Psoas muscle (tissue), 8 donors: ENCODE data around the gene NPFF. TPM values are rescaled to one million over a fixed set of nuclear protein-coding genes. Genes with fewer than 3 reads are reported as not detected.

Source experiments
- ATAC-seq, 4 donors: fragments of 200-7000 bp; cut with Tn5 transposase; one replicate each; pipeline ENCODE4 v1.9.1; 2020; ENCODE audit warnings: moderate library complexity in 3 of 4, mild to moderate bottlenecking in 2 of 4
- DNase-seq, 2 donors: peaks; one replicate each; pipeline ENCODE4 v3.0.0-alpha.2; 2020
- H3K27ac ChIP-seq: fragments of 200-600 bp; one replicate; pipeline ENCODE4 v1.8.0; 2022
- H3K27me3 ChIP-seq, 3 donors: fragments of 200-600 bp in 1 of 3; one replicate each; pipeline versions ENCODE4 v1.6.1 to v1.8.0; 2013 to 2022; ENCODE audit warnings: low read length in 2 of 3, mild to moderate bottlenecking in 2 of 3, moderate library complexity in 1 of 3; ENCODE audit not compliant: insufficient read depth in 3 of 3
- H3K36me3 ChIP-seq, 2 donors: fragments of 200-600 bp in 1 of 2; one replicate each; pipeline versions ENCODE4 v1.6.1 to v1.8.0; 2013 to 2022; ENCODE audit warnings: low read depth in 1 of 2, mild to moderate bottlenecking in 1 of 2, moderate library complexity in 1 of 2; ENCODE audit not compliant: insufficient read depth in 1 of 2
- H3K4me1 ChIP-seq: fragments of 200-600 bp; one replicate; pipeline ENCODE4 v1.8.0; 2022
- H3K4me3 ChIP-seq: fragments of 200-600 bp; one replicate; pipeline ENCODE4 v1.8.0; 2022; ENCODE audit warnings: mild to moderate bottlenecking
- H3K9me3 ChIP-seq: fragments of 200-600 bp; one replicate; pipeline ENCODE4 v1.8.0; 2022
- CTCF ChIP-seq: fragments of 200-600 bp; IDR thresholded peaks from one replicate; pipeline ENCODE4 v1.8.0; 2022; ENCODE audit warnings: antibody characterized with exemption
- WGBS, 3 donors: extraction: QIAGEN DNeasy Blood & Tissue Kit; methylation state at CpG; one replicate each; pipeline versions ENCODE4 v1.1.6 to v1.1.7; 2013; 5-methylcytosine and 5-hydroxymethylcytosine counted together
- intact Hi-C, 2 donors: fragments of 100-400 bp; cut with DNase I; formaldehyde crosslinking; loops; one replicate each; pipeline versions ENCODE4 v1.11.0 to v1.14.2; 2022
- polyA plus RNA-seq, 3 donors: library from polyadenylated mRNA; stranded (reverse); fragments of 200-250 nt; gene quantifications; one replicate each; pipeline ENCODE4 v1.2.3, GENCODE V29; 2013
- total RNA-seq, 4 donors: library from RNA; stranded (reverse); fragmentation: NEBNext Ultra II Directional in 2 of 4; extraction: Animal tissue kit (Norgen Biotek cat#: 25700) in 2 of 4; gene quantifications; one replicate each; pipeline versions ENCODE4 v1.2.1 to v1.2.4, GENCODE V29; 2021 to 2023
- donor health status: healthy with polysubstance abuse.
- donor health status: DM: no; HTN: no; CAD: no; lungs with moderate emphysema.
- donor health status: Bipolar disorder and iron deficiency.
- donor health status: healthy.
- donor health status: DM: yes; HTN: yes; CAD: no.
- donor health status: DM: no; HTN: no; CAD: no.
- donor health status: DM: no; HTN: no; CAD: no.
- donor health status: DM: yes; HTN: yes; CAD: no.

The NPFF gene
- total and polyA plus RNA-seq, 7 donors, result not detected

GRCh38 chr12:53492830-53493609, 14.3 kb downstream of the NPFF start:
- ATAC-seq, result peak; percentile 94 to 96 (median 94)
- TF ChIP-seq CTCF, result no peak
- peak; percentile 91 to 96 for DNase-seq
- H3K27me3 ChIP-seq, result no peaks in the 10 kb centered on the region
- intact Hi-C loops, result loop anchor here in 1 of 2 donors (5.0 kb wide), 1 partner anchor 36 kb away; no protein-coding TSS in a partner anchor
- H3K4me3 ChIP-seq, result peak overlapping the region; percentile 70
- H3K9me3 ChIP-seq, result no peaks in the 10 kb centered on the region
- WGBS, 3 donors, result 1 to 2% (median 2%) methylated on average over 42 to 52 of the region's 52 CpGs
- peak overlapping the region; percentile 48 for H3K27ac ChIP-seq
- H3K36me3 ChIP-seq, result peaks cover 0 to under 1% of the 10 kb centered on the region in 2 donors
- no peaks in the 10 kb centered on the region for H3K4me1 ChIP-seq

DNA sequence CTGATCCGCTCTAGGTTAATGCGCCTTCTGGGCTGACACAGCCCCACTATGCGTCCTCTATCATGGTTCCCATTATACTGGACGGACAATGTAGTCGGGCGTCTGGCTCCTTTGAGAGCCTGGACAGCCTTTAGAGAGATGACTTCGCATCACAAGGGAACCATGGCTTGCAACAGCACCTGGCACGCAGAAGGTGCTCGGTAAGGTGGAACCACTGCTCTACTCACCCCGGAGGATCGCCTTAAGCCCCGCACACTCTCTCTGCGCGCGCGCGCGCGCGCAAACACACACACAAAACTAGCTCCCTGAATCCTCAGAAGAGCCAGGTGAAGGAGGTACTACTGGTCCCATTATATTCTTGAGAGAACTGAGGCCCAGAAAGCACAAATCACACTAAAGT, 15.1 kb downstream of the NPFF start:
- peak overlapping the region; percentile 70 for H3K4me3 ChIP-seq
- no peaks in the 10 kb centered on the region for H3K4me1 ChIP-seq
- no peak for TF ChIP-seq CTCF
- H3K36me3 ChIP-seq, result peaks cover 0 to 5% of the 10 kb centered on the region in 2 donors
- DNase-seq, result no peak
- 48 to 58% (median 53%) methylated on average over 20 of the region's 20 CpGs for WGBS, 3 donors
- H3K27me3 ChIP-seq, result no peaks in the 10 kb centered on the region
- H3K27ac ChIP-seq, result no peak overlapping the region
- ATAC-seq, result peak in 2 of 4 donors; percentile 10 to 11
- H3K9me3 ChIP-seq, result no peaks in the 10 kb centered on the region
- intact Hi-C loops, result loop anchor here in 1 of 2 donors (5.0 kb wide), 1 partner anchor 35 kb away; no protein-coding TSS in a partner anchor

DNA sequence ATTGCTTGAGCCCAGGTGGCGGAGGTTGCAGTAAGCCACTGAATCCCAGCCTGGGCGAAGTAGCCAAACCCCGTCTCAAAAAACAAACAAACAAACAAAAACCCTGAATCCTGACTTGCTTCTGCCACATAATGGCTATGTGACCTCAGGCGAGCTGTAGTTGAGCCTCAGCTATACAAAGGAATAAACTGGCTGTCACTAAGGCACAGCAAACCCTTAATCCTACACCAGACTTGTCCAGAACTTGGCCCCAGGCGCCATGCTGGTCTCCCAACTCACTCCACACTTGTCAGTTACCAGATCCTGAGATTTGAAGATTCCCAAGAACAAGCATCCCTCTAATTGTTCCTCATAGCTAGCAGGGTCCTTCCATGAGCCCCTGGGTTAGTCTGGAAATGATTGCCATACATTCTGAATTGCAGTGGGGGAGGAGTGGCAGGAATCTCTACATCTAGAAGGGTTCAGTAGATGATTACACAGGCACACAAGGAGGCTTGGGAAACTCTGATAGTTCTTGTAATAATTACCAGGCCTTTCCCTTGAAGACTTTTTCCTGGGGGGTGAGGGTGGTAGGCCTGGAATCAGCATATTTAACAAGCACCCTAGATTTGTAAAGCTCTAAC, 17.9 kb downstream of the NPFF start:
- H3K4me1 ChIP-seq, result no peaks in the 10 kb centered on the region
- no peaks in the 10 kb centered on the region for H3K27me3 ChIP-seq
- no peak overlapping the region for H3K27ac ChIP-seq
- no peaks in the 10 kb centered on the region for H3K9me3 ChIP-seq
- DNase-seq, result no peak
- WGBS, 3 donors, result 95 to 98% (median 96%) methylated on average over 5 of the region's 5 CpGs
- H3K4me3 ChIP-seq, result no peak overlapping the region
- ATAC-seq, result no peak
- peaks cover 0 to 25% of the 10 kb centered on the region in 2 donors for H3K36me3 ChIP-seq
- TF ChIP-seq CTCF, result no peak
- intact Hi-C loops, result no loop called here

- Histone ChIP-seq H3K27me3 (no peaks in the 10 kb centered on the region), H3K36me3 (peaks cover 0 to 48% of the 10 kb centered on the region in 2 donors), H3K4me1 (peaks cover 4% of the 10 kb centered on the region), H3K4me3 (no peak overlapping the region), H3K9me3 (no peaks in the 10 kb centered on the region), H3K27ac (no peak overlapping the region)
- TF ChIP-seq CTCF, result no peak
- DNase-seq (peak in 1 of 2 donors; percentile 46), ATAC-seq (no peak)
- intact Hi-C loops, result no loop called here
- 77 to 82% (median 81%) methylated on average over 17 of the region's 17 CpGs for WGBS, 3 donors
These were observed 20.4 kb downstream of the NPFF start for GRCh38 chr12:53486736-53487487.
